Right atrium auricular region (tissue), 2 donors: ENCODE results near the gene ADM5. TPM values are rescaled to one million over a fixed set of nuclear protein-coding genes. Genes with fewer than 3 reads are reported as not detected.

Experiments used
- DNase-seq: peaks from one replicate; pipeline ENCODE4 v3.0.0-alpha.2; 2019; ENCODE audit warnings: low spot score
- H3K27ac ChIP-seq, 2 donors: fragments of 200-600 bp; sonication (generic); 1 replicate in 1 of 2; 2 replicates in 1 of 2; pipeline ENCODE4 v1.5.1; 2016 to 2019
- H3K27me3 ChIP-seq, 2 donors: fragments of 200-600 bp; sonication (generic); one replicate each; pipeline versions ENCODE4 v1.5.1 to v1.6.0; 2017 to 2019
- H3K36me3 ChIP-seq: fragments of 200-600 bp; sonication (generic); one replicate; pipeline ENCODE4 v1.5.1; 2016
- H3K4me1 ChIP-seq, 2 donors: fragments of 200-600 bp; sonication (generic); one replicate each; pipeline versions ENCODE4 v1.5.1 to v1.6.0; 2017 to 2019
- H3K4me3 ChIP-seq, 2 donors: fragments of 200-600 bp; sonication (generic); 1 replicate in 1 of 2; 2 replicates in 1 of 2; pipeline ENCODE4 v1.5.1; 2017 to 2019; ENCODE audit warnings: mild to moderate bottlenecking in 1 of 2, moderate library complexity in 1 of 2
- H3K9me3 ChIP-seq, 2 donors: fragments of 200-600 bp; sonication (generic); one replicate each; pipeline ENCODE4 v1.5.1; 2019
- total RNA-seq, 2 donors: library from RNA; depleted of rRNA; stranded (reverse); fragments of >200 nt; gene quantifications; one replicate each; pipeline ENCODE4 v1.1.0, GENCODE V29; 2016
- TF ChIP-seq, protein P1 (sequence below), 2 donors: fragments of 200-600 bp; sonication (generic); IDR thresholded peaks; one replicate each; pipeline ENCODE4 v1.5.1; 2019; ENCODE audit warnings: antibody characterized with exemption in 2 of 2

ADM5 gene
- total RNA-seq, 2 donors from 2014 or later, result 0.43 TPM; not detected in 1

GRCh38 chr19:49652551-49653465 is 36.6 kb upstream of the ADM5 start:
- Histone ChIP-seq H3K36me3 (peaks cover 82% of the 10 kb centered on the region), H3K4me1 (no peaks in the 10 kb centered on the region), H3K4me3 (no peak overlapping the region), H3K9me3 (no peaks in the 10 kb centered on the region), H3K27me3 (no peaks in the 10 kb centered on the region), H3K27ac (no peak overlapping the region)
- DNase-seq, result no peak
- TF ChIP-seq, protein P1, sequence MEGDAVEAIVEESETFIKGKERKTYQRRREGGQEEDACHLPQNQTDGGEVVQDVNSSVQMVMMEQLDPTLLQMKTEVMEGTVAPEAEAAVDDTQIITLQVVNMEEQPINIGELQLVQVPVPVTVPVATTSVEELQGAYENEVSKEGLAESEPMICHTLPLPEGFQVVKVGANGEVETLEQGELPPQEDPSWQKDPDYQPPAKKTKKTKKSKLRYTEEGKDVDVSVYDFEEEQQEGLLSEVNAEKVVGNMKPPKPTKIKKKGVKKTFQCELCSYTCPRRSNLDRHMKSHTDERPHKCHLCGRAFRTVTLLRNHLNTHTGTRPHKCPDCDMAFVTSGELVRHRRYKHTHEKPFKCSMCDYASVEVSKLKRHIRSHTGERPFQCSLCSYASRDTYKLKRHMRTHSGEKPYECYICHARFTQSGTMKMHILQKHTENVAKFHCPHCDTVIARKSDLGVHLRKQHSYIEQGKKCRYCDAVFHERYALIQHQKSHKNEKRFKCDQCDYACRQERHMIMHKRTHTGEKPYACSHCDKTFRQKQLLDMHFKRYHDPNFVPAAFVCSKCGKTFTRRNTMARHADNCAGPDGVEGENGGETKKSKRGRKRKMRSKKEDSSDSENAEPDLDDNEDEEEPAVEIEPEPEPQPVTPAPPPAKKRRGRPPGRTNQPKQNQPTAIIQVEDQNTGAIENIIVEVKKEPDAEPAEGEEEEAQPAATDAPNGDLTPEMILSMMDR (IDR thresholded peaks at IDR 0.05), result no peak

DNA sequence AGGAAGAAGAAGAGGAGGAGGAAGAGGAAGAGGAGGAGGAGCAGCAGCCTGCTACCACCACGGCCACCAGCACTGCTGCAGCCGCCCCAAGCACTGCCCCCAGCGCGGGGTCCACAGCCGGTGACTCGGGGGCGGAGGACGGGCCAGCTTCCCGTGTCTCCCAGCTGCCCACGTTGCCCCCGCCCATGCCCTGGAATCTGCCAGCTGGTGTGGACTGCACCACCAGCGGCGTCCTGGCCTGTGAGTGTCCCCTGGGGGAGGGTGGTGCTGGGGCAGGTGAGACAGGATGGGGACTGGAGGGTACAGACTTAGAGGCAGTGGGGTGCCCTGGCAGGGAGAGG is 36.0 kb upstream of the ADM5 start:
- DNase-seq, result no peak
- Histone ChIP-seq H3K4me3 (no peak overlapping the region), H3K27ac (no peak overlapping the region), H3K4me1 (no peaks in the 10 kb centered on the region), H3K27me3 (no peaks in the 10 kb centered on the region), H3K9me3 (no peaks in the 10 kb centered on the region), H3K36me3 (peaks cover 88% of the 10 kb centered on the region)
- TF ChIP-seq, protein P1 (IDR thresholded peaks at IDR 0.05), result no peak

DNA sequence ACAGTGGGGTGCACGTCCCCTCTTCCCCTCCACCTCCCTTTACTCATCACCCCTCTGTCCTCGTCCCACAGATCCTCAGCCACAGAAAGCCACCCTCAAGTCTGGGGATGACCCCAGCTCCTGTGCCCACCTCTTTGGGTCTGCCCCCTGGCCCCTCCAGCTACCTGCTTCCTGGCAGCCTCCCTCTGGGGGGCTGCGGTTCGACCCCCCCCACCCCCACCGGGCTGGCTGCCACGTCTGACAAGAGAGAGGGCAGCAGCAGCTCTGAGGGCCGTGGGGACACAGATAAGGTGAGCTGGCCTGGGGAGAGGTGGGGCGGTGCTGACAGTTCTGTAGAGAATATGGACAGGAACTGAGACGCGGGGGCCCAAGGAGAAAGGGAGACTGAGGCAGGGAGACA is 34.8 kb upstream of the ADM5 start:
- no peak overlapping the region for H3K27ac ChIP-seq
- no peaks in the 10 kb centered on the region for H3K27me3 ChIP-seq
- H3K9me3 ChIP-seq, result no peaks in the 10 kb centered on the region
- H3K4me3 ChIP-seq, result no peak overlapping the region
- TF ChIP-seq, protein P1 (IDR thresholded peaks at IDR 0.05), result no peak
- no peak for DNase-seq
- peaks cover 91% of the 10 kb centered on the region for H3K36me3 ChIP-seq
- no peaks in the 10 kb centered on the region for H3K4me1 ChIP-seq

GRCh38 chr19:49655570-49656455 is 33.6 kb upstream of the ADM5 start:
- Histone ChIP-seq H3K4me1 (no peaks in the 10 kb centered on the region), H3K27ac (no peak overlapping the region), H3K27me3 (no peaks in the 10 kb centered on the region), H3K9me3 (no peaks in the 10 kb centered on the region), H3K36me3 (peaks cover 92% of the 10 kb centered on the region), H3K4me3 (no peak overlapping the region)
- no peak for DNase-seq
- TF ChIP-seq, protein P1 (IDR thresholded peaks at IDR 0.05), result no peak

DNA sequence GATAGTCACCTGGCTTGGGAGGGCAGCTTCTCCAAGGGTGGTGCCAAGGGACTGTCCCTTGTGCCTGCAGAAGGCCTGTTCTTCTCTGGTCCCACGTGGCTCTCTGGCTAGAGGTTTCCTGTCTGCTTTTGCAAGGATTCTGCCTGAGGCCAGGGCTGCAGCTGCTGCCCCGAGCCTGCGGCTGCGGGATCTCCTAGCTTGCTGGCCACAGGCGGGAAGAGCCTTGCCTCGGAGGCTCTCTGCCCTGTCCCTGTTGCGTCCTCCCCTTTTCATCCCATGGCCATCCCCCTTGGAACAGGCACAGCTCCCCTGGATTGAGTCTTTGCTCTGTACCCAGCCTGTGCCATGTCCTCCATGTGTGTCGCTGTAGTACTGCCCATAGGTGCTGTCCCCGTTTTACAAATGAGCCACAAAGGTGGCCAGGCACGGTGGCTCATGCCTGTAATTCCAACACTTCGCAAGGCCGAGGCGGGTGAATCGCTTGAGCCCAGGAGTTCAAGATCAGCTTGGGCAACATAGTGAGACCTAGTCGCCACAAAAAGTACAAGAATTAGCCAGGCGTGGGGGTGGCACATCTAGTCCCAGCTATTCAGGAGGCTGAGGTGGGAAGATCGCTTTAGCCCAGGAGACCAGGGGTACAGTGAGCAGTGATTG is 32.8 kb upstream of the ADM5 start:
- Histone ChIP-seq H3K4me3 (no peak overlapping the region), H3K27me3 (no peaks in the 10 kb centered on the region), H3K4me1 (no peaks in the 10 kb centered on the region), H3K9me3 (no peaks in the 10 kb centered on the region), H3K27ac (no peak overlapping the region), H3K36me3 (peaks cover 93% of the 10 kb centered on the region)
- no peak for DNase-seq
- TF ChIP-seq, protein P1 (IDR thresholded peaks at IDR 0.05), result no peak
